SH-SY5Y (cell line): ENCODE results near the gene NDC1.

Experiments
- GATA2 ChIP-seq: IDR thresholded peaks from 2 replicates; pipeline ENCODE4 v1.6.1; 2011; ENCODE audit warnings: mild to moderate bottlenecking, low read depth, low read length
- GATA3 ChIP-seq: IDR thresholded peaks from 2 replicates; pipeline ENCODE4 v1.6.1; 2011; ENCODE audit warnings: low read depth, mild to moderate bottlenecking, low read length, moderate library complexity

DNA sequence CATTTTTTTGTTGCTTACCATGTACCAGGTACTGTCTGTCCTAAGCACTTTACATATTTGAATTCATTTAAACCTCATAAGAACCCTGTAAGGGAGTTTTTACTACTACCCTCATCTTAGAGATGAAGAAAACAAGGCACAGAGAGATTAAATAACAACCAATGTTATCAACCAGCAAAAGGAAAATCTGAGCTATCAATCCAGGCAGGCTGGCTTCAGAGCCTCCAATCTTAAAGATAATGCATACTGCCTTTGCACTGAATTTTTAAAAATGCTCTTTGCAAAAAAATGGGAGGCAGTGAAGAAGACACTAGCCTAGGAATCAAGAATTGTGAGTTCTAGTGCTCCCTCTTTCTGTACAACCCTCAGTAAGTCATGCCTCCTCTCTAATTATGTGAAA is 18.7 kb downstream of the NDC1 start:
- TF ChIP-seq GATA3 (no peak), GATA2 (no peak)
